Upper lobe of right lung (tissue), 1 donor: ENCODE results near the gene CNTNAP2. TPM values are rescaled to one million over a fixed set of nuclear protein-coding genes. Genes with fewer than 3 reads are reported as not detected.

Experiments
- ATAC-seq: fragments of 200-7000 bp; cut with Tn5 transposase; one replicate; pipeline ENCODE4 v1.9.1; 2020; ENCODE audit warnings: mild to moderate bottlenecking, moderate library complexity
- DNase-seq: peaks from one replicate; pipeline ENCODE4 v3.0.0-alpha.2; 2020
- H3K27ac ChIP-seq: fragments of 200-600 bp; one replicate; pipeline ENCODE4 v1.8.0; 2022
- H3K27me3 ChIP-seq: fragments of 200-600 bp; one replicate; pipeline ENCODE4 v1.8.0; 2022; ENCODE audit warnings: mild to moderate bottlenecking
- H3K36me3 ChIP-seq: fragments of 200-600 bp; one replicate; pipeline ENCODE4 v1.8.0; 2022
- H3K4me1 ChIP-seq: fragments of 200-600 bp; one replicate; pipeline ENCODE4 v1.8.0; 2022
- H3K4me3 ChIP-seq: fragments of 200-600 bp; one replicate; pipeline ENCODE4 v1.8.0; 2022; ENCODE audit warnings: mild to moderate bottlenecking
- H3K9me3 ChIP-seq: fragments of 200-600 bp; one replicate; pipeline ENCODE4 v1.8.0; 2022
- intact Hi-C: fragments of 100-400 bp; cut with DNase I; formaldehyde crosslinking; loops from one replicate; pipeline ENCODE4 v1.11.0; 2022
- total RNA-seq: library from RNA; stranded (reverse); fragmentation: NEBNext Ultra II Directional; extraction: Animal tissue kit (Norgen Biotek cat#: 25700); gene quantifications from one replicate; pipeline ENCODE4 v1.2.1, GENCODE V29; 2021
- TF ChIP-seq, protein P1 (sequence below): fragments of 200-600 bp; IDR thresholded peaks from one replicate; pipeline ENCODE4 v1.8.0; 2022; ENCODE audit warnings: antibody characterized with exemption
- donor health status: DM: no; HTN: yes; CAD: no; lungs with severe emphysema.

Gene CNTNAP2
- total RNA-seq, 1 donor from 2014 or later: 0.41 TPM

DNA sequence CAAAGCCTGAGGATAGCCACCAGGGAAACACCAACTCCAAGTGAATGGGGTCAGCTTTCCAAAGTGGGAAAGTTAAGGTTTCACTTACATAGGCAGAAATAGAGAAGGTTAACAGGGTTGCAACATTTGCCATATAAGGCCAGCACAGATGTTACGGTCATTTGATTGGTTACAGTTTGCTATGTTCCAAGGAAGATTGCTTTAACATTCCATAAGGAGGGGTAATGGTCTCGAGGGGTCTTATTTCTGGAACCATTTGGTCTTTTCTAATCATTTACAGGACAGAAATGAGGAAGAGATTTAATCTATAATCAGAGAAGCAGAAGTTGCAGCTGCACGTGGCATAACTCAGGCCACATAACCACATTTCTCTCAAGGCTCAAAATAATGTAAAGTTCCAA, 1794.6 kb downstream of the CNTNAP2 start:
- Histone ChIP-seq H3K4me1 (no peaks in the 10 kb centered on the region), H3K4me3 (no peak overlapping the region), H3K9me3 (no peaks in the 10 kb centered on the region), H3K36me3 (no peaks in the 10 kb centered on the region), H3K27ac (no peak overlapping the region), H3K27me3 (no peaks in the 10 kb centered on the region)
- intact Hi-C loops: no loop called here
- DNase-seq (no peak), ATAC-seq (no peak)
- TF ChIP-seq, protein P1, sequence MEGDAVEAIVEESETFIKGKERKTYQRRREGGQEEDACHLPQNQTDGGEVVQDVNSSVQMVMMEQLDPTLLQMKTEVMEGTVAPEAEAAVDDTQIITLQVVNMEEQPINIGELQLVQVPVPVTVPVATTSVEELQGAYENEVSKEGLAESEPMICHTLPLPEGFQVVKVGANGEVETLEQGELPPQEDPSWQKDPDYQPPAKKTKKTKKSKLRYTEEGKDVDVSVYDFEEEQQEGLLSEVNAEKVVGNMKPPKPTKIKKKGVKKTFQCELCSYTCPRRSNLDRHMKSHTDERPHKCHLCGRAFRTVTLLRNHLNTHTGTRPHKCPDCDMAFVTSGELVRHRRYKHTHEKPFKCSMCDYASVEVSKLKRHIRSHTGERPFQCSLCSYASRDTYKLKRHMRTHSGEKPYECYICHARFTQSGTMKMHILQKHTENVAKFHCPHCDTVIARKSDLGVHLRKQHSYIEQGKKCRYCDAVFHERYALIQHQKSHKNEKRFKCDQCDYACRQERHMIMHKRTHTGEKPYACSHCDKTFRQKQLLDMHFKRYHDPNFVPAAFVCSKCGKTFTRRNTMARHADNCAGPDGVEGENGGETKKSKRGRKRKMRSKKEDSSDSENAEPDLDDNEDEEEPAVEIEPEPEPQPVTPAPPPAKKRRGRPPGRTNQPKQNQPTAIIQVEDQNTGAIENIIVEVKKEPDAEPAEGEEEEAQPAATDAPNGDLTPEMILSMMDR: no peak

DNA sequence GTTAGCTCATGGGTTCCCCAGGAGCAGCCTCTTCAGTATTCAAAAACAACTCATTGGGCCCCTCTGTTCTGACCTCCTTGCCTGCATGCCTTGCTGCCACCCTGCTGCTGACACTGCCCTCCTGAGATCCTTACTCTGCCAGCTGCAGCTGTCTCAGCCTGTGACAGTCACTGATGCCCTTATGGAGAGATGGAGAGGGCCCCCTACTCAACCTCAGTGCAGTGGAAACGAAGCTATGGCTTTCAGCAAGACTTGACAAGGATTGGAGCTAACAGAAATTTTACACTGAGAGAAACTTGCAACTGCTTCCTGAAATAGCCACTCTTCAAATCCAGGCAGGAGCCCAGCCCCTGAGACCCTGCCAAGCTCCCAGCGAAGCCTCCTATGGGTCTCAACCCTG, 1795.7 kb downstream of the CNTNAP2 start:
- H3K27me3 ChIP-seq: no peaks in the 10 kb centered on the region
- no peak for DNase-seq

DNA sequence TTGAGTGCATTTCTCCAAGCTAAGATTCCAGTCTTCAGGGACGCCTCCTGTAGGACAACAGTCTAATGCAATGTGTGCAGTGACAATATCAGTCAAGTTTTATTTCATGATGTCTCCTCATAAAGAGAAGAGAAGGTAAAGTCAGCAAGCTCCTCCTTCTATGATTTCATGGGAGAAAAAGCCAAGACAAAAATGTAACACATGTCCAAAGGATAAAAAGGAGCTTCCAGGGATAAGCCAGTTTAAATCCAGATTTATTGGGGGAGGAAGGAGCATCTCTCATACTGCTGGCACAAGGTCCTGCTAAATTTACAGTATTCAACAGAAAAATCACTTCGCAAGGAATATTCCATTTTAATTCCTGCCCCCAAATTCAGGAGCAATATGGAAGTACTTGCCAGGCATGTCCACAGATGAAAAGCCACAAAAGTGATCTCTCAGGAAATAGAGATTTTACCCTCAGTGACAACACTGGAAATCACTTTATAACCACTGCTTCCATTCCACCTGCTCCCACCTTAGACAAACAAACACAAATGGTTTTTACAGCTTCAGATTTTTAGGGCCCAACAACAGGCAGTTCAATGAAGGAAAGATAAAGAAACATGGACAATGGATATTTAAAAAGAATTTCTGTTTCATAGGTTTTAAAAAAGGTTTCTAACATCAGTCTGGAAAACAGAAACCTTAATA, 1796.5 kb downstream of the CNTNAP2 start:
- Histone ChIP-seq H3K27me3 (no peaks in the 10 kb centered on the region), H3K4me3 (no peak overlapping the region), H3K4me1 (no peaks in the 10 kb centered on the region), H3K9me3 (no peaks in the 10 kb centered on the region), H3K27ac (no peak overlapping the region), H3K36me3 (no peaks in the 10 kb centered on the region)
- DNase-seq (no peak), ATAC-seq (no peak)
- TF ChIP-seq, protein P1: no peak
- intact Hi-C loops: no loop called here

More for the DNA sequence above, 1795.7 kb downstream of the CNTNAP2 start:
- ATAC-seq: no peak
- H3K36me3 ChIP-seq: no peaks in the 10 kb centered on the region
- H3K27ac ChIP-seq: no peak overlapping the region
- intact Hi-C loops: no loop called here
- H3K4me1 ChIP-seq: no peaks in the 10 kb centered on the region
- TF ChIP-seq, protein P1: no peak
- no peak overlapping the region for H3K4me3 ChIP-seq
- H3K9me3 ChIP-seq: no peaks in the 10 kb centered on the region

DNA sequence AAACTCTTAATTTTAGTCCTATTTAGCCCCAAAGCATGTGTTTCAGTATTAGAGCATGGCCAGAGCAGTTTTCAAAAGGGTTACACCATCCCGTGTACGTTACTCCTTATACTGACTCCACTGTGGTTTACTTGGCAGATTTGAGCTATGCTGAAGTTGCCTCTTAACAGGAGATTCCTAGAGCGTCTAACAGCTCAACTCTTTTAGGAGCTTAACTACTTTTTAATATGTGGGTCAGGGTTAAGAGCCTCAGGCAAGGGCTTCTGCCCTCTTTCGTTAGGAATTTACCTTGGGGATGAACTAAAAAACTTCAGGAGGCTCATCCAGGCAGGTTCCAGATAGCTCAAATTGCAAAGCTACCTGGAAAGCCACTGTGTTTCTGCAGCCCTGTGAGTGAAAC, 1799.2 kb downstream of the CNTNAP2 start:
- Histone ChIP-seq H3K4me1 (no peaks in the 10 kb centered on the region), H3K27ac (no peak overlapping the region), H3K36me3 (no peaks in the 10 kb centered on the region), H3K27me3 (no peaks in the 10 kb centered on the region), H3K4me3 (no peak overlapping the region), H3K9me3 (no peaks in the 10 kb centered on the region)
- ATAC-seq: no peak
- TF ChIP-seq, protein P1: no peak
- intact Hi-C loops: no loop called here
- no peak for DNase-seq

DNA sequence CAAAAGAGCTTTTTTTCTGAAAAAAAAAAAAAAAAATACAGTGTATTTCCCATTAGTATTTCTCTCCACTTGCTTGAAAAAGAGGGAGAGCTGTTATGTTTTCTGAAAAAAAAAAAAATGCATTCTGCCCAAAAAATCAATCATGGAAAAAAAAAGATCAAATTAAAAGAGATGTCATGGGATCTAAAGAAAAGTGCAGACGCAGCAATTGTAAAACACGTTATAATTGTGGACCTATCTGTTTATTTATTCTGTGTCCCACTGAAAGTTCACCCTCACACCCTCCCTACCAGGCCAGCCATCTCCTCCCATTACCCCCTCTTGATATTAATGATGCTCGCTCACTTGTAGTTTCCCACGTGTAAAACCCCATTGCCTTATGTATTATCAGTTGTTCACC, 1800.0 kb downstream of the CNTNAP2 start:
- H3K27me3 ChIP-seq: no peaks in the 10 kb centered on the region
- H3K9me3 ChIP-seq: no peaks in the 10 kb centered on the region
- H3K27ac ChIP-seq: no peak overlapping the region
- DNase-seq: no peak
- no peak for ATAC-seq
- TF ChIP-seq, protein P1: no peak
- no peak overlapping the region for H3K4me3 ChIP-seq
- H3K36me3 ChIP-seq: no peaks in the 10 kb centered on the region
- intact Hi-C loops: no loop called here
- H3K4me1 ChIP-seq: no peaks in the 10 kb centered on the region

DNA sequence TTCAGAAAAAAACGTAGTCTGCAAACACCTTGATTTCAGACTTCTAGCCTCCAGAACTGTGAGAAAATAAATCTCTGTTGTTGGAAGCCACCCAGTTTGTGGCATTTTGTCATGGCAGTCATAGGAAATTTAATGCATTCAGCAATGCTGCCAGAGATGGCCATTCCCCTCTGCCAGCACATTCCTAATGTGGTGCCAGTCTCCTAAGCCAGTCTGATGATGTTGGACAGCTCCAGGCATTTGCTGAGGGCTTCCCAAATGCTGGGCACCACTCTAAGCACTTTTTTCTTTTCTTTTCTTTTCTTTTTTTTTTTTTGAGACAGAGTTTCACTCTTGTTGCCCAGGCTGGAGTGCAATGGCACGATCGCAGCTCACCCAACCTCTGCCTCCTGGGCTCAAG, 1807.2 kb downstream of the CNTNAP2 start:
- Histone ChIP-seq H3K36me3 (no peaks in the 10 kb centered on the region), H3K4me3 (no peak overlapping the region), H3K9me3 (no peaks in the 10 kb centered on the region), H3K27me3 (no peaks in the 10 kb centered on the region), H3K4me1 (no peaks in the 10 kb centered on the region), H3K27ac (no peak overlapping the region)
- DNase-seq (no peak), ATAC-seq (no peak)
- TF ChIP-seq, protein P1: no peak
- intact Hi-C loops: no loop called here
